GM12864 (cell line): ENCODE data around the gene DCUN1D3.
"Not testable (repeated sequence)": the region's sequence is repeated elsewhere in the genome, so short reads cannot be mapped to it uniquely, and the experiment has no call there.

Experiments used
- DNase-seq: peaks from one replicate; pipeline ENCODE4 v3.0.0-alpha.2; 2011; ENCODE audit warnings: low read depth
- H3K4me3 ChIP-seq: 2 replicates; pipeline ENCODE4 v1.5.1; 2011; ENCODE audit warnings: mild to moderate bottlenecking, low read depth, low read length, control low read depth
- CTCF ChIP-seq: IDR thresholded peaks from 2 replicates; pipeline ENCODE4 v1.5.1; 2011; ENCODE audit warnings: low read depth, mild to moderate bottlenecking, moderate library complexity, low read length, control low read depth, inconsistent platforms; ENCODE audit errors: missing control alignments

The DCUN1D3 gene

DNA sequence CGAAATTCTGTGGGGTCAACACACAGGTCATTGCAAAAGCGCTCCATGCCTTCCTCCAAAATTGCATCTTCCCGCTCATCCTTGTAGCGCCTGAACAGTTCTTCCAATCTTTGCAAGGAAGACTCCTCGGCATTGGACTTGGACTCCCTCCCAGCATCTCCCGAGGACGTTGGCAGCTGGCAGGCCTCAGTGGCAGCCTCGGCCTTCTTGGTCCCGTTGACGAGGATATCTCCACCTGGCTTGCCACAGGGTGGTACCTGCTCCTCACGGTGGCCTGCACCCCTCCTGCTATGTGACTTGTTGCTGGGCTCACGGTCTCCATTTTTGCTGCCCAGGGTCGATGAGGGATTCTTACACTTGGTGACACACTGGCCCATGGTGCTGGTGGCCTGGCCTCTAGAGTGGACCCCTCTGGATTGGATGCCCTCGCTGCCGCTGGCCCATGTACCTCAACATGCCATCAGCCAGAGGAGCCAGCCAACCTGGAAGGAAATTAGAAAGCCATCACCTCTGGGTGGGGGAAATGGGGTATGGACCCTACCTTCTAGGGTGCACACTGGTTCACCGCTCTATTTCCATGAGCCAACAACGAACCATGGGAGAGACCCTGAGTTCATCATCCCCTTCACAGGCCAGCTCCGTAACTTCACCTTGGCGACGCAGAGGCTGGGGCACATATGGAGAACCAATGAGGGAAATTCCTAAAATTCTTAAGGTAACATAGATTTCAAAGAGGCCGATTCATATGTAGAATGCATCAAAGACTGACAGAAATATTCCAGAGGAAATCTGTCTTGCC, 37.8 kb downstream of the DCUN1D3 start:
- H3K4me3 ChIP-seq = no peak overlapping the region
- no peak for TF ChIP-seq CTCF
- DNase-seq = no peak

DNA sequence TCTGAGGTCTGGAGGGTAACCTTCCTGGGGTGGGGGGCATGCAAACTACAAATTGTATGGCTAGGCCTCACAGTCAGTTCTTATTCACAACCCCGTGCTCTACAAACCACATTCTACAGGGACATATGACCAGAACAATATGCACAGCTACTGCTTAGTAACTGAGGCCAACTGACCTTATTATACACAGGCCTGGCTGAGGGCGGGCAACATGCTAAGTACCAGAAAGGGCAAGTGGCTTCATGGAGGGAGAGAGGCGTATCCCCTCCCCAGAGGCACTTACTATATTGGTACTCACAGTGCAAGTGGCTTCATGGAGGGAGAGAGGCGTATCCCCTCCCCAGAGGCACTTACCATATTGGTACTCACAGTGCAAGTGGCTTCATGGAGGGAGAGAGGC, 39.2 kb downstream of the DCUN1D3 start:
- not testable (repeated sequence) for DNase-seq, H3K4me3 ChIP-seq

DNA sequence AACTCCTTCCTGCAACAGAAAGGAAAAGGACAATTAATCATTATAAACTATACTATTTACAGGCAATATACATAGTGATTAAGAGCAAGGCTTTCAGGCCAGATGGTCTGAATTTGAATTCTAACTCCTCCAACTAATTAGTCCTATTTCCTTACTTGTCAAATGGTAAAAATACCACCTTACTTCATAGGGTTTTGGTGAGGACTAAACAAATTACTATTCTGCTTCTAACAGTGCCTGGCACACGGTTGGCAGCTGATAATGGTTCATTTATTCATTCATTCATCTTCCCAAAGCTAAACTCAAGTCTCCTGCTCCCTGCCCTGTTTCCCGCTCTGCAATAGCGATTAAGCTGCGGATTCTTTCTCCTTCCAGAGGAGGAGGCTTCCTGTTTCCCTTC, 39.8 kb downstream of the DCUN1D3 start:
- DNase-seq = no peak
- H3K4me3 ChIP-seq = no peak overlapping the region
- TF ChIP-seq CTCF = no peak

DNA sequence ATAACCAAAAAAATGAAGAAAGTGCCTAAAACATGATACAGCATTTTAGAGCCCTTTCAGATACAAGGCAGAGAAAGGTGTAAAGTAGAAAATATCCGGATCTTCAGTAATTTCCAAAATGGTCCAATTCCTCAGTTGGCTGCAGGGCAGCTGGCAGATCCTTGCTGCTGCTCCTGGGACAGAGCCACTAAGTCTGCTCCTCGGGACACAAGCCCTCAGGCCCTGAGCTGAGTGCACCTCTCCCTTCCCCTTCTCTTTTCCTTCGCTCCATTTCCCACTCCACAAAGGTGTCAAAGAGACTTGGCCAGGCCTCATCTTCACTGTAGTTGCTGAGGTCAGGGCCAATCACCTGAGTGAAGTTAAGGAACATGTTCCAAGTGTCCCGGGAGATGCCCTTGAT, 40.5 kb downstream of the DCUN1D3 start:
- no peak for DNase-seq
- no peak overlapping the region for H3K4me3 ChIP-seq
- TF ChIP-seq CTCF = no peak

GRCh38 chr16:20859229-20859628, 40.9 kb downstream of the DCUN1D3 start:
- no peak for TF ChIP-seq CTCF
- no peak for DNase-seq
- no peak overlapping the region for H3K4me3 ChIP-seq

DNA sequence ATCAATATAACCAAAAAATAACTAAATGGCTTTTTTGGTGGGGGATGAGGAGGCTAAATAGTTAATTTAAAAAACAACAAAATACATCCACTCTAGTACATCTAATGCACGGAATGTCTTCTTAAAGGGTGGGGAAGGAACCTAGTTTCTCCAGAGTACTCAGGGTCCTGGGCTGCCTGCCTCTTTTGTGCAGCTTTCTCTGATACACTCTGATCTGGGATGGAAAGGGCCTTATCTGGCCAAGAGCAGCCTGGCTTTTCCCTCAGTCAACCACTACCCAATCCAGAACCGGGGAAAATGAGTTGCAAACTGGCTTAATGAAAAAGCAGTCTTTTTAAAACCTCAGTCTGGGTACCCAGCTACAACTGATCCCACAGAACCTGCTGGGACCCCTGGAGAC, 42.9 kb downstream of the DCUN1D3 start:
- no peak overlapping the region for H3K4me3 ChIP-seq
- TF ChIP-seq CTCF = no peak
- no peak for DNase-seq

GRCh38 chr16:20854963-20855362, 45.2 kb downstream of the DCUN1D3 start:
- H3K4me3 ChIP-seq = no peak overlapping the region
- no peak for DNase-seq
- no peak for TF ChIP-seq CTCF
